ENCODE data around the gene PAX4.

Gene PAX4

DNA sequence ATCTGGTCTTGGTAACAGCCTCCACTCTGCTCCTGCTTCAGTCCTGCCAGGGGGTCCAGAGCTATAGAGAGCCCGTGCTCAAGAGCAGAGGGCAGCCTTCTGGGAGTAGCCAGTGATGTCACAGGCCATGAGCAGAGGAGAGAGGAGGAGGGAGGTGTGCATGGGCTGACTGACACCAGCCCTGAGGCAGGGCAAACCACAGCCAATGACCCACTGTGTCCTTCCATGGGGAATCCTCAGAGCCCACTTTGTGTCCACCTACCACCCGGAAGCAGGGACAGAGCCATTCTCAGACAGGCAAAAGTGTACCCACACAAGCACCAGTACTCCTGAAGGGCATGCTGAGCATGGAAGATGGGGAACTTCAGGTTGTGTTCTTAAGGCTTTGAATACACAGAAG lies at the start of gene PAX4:
Gene PAX4, minus strand, starts transcription at position 101 of the 400 bp plus-strand sequence. CDS start 2,214 bp downstream, outside the sequence.
- TF ChIP-seq GATA3 (IDR thresholded peaks at IDR 0.05; ENCODE audit: low read depth, low read length) (no peak), GATA2 (IDR thresholded peaks at IDR 0.05; ENCODE audit: low read depth, low read length) (no peak)

DNA sequence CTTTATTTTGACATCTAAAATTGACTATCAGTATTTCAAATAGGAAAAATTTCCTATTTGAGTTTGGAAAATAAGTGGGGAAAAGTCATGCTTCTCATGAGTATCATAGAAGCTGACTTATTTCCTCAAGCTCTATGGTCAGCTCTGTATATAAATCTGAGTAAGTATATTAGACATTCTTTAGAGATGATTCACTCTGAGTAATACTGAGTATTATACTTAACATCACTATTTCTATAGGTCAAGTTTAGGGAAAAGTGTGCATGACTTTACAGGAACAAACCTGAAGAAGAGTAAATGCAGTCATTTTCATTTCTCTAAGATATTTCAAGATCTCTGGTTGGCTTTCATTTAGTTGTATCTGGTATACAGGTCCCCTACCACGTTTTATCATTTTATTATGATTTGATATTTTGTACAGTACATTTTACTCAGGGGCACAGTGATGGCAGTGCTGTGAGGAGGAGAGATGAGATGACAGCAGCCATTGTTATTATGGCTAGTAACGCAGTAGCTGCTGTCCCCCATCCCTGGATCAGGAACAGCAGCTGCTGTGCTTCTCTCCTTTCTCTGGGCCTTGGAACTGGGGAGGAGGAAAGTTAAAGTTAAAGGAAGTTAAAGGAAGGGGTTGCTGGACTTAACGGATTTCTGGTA lies 49.2 kb upstream of the PAX4 start:
- TF ChIP-seq GATA3 (IDR thresholded peaks at IDR 0.05; ENCODE audit: low read depth, low read length) (no peak), GATA2 (IDR thresholded peaks at IDR 0.05; ENCODE audit: low read depth, low read length) (no peak)

GRCh38 chr7:127666602-127667001 lies 48.7 kb upstream of the PAX4 start:
- TF ChIP-seq GATA2 (IDR thresholded peaks at IDR 0.05; ENCODE audit: low read depth, low read length): peak; percentile 63
- TF ChIP-seq GATA3 (IDR thresholded peaks at IDR 0.05; ENCODE audit: low read depth, low read length): no peak

GRCh38 chr7:127665922-127666321 lies 48.0 kb upstream of the PAX4 start:
- TF ChIP-seq GATA2 (IDR thresholded peaks at IDR 0.05; ENCODE audit: low read depth, low read length): no peak
- no peak for TF ChIP-seq GATA3 (IDR thresholded peaks at IDR 0.05; ENCODE audit: low read depth, low read length)

GRCh38 chr7:127658970-127659630 lies 41.2 kb upstream of the PAX4 start:
- TF ChIP-seq GATA2 (IDR thresholded peaks at IDR 0.05; ENCODE audit: low read depth, low read length) (no peak), GATA3 (IDR thresholded peaks at IDR 0.05; ENCODE audit: low read depth, low read length) (no peak)

DNA sequence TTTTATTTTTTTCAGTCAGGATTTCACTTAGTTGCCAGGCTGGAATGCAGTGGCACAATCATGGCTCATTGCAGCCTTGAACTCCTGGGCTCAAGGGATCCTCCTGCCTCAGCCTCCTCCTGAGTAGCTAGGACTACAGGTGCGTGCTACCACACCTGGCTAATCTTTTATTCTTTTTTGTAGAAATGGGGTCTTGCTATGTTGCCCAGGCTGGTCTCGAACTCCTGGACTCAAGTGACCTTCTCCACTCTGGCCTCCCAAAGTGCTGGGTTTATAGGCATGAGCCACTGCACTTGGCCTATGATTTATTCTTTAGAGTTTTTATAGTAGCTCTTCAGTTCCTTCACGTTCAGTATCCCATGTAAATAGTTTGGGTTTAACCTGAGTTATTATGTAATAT lies 39.6 kb upstream of the PAX4 start:
- TF ChIP-seq GATA2 (IDR thresholded peaks at IDR 0.05; ENCODE audit: low read depth, low read length): no peak

DNA sequence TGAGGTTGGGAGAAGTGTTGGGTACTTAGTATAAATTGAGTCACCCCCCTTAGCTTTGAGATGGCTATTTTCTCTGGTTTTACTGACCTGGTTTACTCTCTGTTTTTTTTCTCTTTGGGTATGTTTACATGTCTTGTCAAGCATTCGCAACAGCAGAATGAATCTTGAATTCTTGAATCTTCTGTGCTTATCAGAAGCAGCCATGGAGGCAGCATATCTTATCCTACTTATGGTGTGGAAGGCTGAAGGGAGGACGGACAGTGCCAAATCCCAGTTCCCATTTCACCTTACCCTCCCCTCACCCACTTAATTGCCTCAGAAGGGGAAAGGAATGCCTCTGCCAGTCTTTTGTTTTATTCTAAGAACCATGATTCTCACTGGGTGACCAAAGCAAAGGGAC lies 37.8 kb upstream of the PAX4 start:
- no peak for TF ChIP-seq GATA3 (IDR thresholded peaks at IDR 0.05; ENCODE audit: low read depth, low read length)
- TF ChIP-seq GATA2 (IDR thresholded peaks at IDR 0.05; ENCODE audit: low read depth, low read length): no peak

- no peak for TF ChIP-seq GATA3 (IDR thresholded peaks at IDR 0.05; ENCODE audit: low read depth, low read length)
- no peak for TF ChIP-seq GATA2 (IDR thresholded peaks at IDR 0.05; ENCODE audit: low read depth, low read length)
Measured at GRCh38 chr7:127654404-127655394, 36.8 kb upstream of the PAX4 start.

- no peak for TF ChIP-seq GATA2 (IDR thresholded peaks at IDR 0.05; ENCODE audit: low read depth, low read length)
- TF ChIP-seq GATA3 (IDR thresholded peaks at IDR 0.05; ENCODE audit: low read depth, low read length): no peak
Measured at GRCh38 chr7:127653396-127653795, 35.5 kb upstream of the PAX4 start.

DNA sequence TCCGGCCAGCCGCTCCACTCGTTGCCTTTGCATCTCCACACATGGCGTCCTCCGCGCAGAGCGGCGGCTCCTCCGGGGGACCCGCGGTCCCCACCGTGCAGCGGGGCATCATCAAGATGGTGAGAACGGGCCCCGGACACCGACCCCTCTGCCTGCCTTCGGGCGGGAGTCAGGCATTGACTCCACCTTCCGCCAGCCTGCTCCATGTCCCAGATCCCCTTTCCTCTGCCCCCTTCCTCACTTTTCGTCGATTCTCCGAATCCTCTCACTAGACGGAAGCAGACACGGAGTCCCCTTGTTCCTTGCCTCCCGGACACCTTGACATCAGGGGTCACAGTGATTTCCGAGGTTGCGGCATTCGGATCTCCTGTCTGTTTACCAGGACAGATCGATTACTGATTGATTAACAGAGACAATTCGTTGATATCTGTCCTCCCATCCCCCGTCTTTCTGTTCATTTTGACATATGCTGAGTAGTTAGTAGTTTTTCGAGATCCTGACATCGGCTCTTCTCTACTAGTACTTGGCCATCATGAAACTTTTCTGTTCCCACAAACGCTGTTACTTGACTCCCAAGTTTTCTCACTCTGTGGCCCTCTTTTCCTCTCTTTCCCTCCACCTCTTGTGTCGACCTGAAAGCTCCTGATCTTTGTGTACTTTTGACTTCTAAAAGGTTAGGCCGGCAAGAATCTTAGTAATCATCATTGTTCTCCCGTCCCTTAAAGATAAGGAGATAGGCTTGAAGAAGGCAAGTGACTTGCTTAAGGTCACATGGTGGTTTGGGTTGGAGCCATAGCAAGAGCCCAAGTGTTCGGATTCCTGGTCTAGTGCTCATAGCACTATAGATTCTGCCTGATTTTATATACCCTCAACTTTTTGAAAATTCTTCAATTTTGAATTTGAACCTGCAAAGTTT lies 34.6 kb upstream of the PAX4 start:
- TF ChIP-seq GATA3 (IDR thresholded peaks at IDR 0.05; ENCODE audit: low read depth, low read length) (no peak), GATA2 (IDR thresholded peaks at IDR 0.05; ENCODE audit: low read depth, low read length) (no peak; the same call in 1 of the 2 replicates)

GRCh38 chr7:127651556-127652332 lies 33.8 kb upstream of the PAX4 start, which contains the start of gene SND1:
SND1 (plus strand) TSS chr7:127652194; CDS start chr7:127652374, 180 bp downstream.
- no peak for TF ChIP-seq GATA3 (IDR thresholded peaks at IDR 0.05; ENCODE audit: low read depth, low read length)
- 0 out of 2 replicates have a peak, but pooled peaks have one; percentile 7 for TF ChIP-seq GATA2 (IDR thresholded peaks at IDR 0.05; ENCODE audit: low read depth, low read length)

GRCh38 chr7:127650847-127651555 lies 33.1 kb upstream of the PAX4 start:
- TF ChIP-seq GATA2 (IDR thresholded peaks at IDR 0.05; ENCODE audit: low read depth, low read length): no peak
- no peak for TF ChIP-seq GATA3 (IDR thresholded peaks at IDR 0.05; ENCODE audit: low read depth, low read length)
